Measurements from ENCODE around the gene UGT2B28. TPM values are rescaled to one million over a fixed set of nuclear protein-coding genes. Genes with fewer than 3 reads are reported as not detected.
"Not testable (repeated sequence)": the region's sequence is repeated elsewhere in the genome, so short reads cannot be mapped to it uniquely, and the experiment has no call there.

The UGT2B28 gene
- total and polyA plus RNA-seq, 2 donors from 2014 or later: not detected

- H3K4me1 ChIP-seq (ENCODE audit: control insufficient read depth in 2 of 3, insufficient read depth in 2 of 3, low read depth in 1 of 3, low read length in 3 of 3); H3K4me3 ChIP-seq (ENCODE audit: low read length in 3 of 3); H3K9ac ChIP-seq (ENCODE audit: low read length in 3 of 3); H3K36me3 ChIP-seq (ENCODE audit: control insufficient read depth in 2 of 3, insufficient read depth in 3 of 3, low read length in 3 of 3); intact Hi-C loops (cut with DNase I); H3K27me3 ChIP-seq (ENCODE audit: control insufficient read depth, insufficient read depth, low read length); FAIRE-seq; H3K27ac ChIP-seq (ENCODE audit: low read depth in 2 of 2, low read length in 2 of 2); H3K9me3 ChIP-seq (ENCODE audit: control insufficient read depth in 2 of 3, insufficient read depth in 1 of 3, low read length in 3 of 3): not testable (repeated sequence)
- TF ChIP-seq, protein P1, sequence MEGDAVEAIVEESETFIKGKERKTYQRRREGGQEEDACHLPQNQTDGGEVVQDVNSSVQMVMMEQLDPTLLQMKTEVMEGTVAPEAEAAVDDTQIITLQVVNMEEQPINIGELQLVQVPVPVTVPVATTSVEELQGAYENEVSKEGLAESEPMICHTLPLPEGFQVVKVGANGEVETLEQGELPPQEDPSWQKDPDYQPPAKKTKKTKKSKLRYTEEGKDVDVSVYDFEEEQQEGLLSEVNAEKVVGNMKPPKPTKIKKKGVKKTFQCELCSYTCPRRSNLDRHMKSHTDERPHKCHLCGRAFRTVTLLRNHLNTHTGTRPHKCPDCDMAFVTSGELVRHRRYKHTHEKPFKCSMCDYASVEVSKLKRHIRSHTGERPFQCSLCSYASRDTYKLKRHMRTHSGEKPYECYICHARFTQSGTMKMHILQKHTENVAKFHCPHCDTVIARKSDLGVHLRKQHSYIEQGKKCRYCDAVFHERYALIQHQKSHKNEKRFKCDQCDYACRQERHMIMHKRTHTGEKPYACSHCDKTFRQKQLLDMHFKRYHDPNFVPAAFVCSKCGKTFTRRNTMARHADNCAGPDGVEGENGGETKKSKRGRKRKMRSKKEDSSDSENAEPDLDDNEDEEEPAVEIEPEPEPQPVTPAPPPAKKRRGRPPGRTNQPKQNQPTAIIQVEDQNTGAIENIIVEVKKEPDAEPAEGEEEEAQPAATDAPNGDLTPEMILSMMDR (IDR thresholded peaks at IDR 0.05; ENCODE audit: borderline replicate concordance, extremely low read depth, insufficient read depth): peak; percentile 7
- DNase-seq: peak in 3 of 5 donors; percentile 37 to 45 (median 37)
Observed at GRCh38 chr4:69317669-69318298, 37.5 kb downstream of the UGT2B28 start.

DNA sequence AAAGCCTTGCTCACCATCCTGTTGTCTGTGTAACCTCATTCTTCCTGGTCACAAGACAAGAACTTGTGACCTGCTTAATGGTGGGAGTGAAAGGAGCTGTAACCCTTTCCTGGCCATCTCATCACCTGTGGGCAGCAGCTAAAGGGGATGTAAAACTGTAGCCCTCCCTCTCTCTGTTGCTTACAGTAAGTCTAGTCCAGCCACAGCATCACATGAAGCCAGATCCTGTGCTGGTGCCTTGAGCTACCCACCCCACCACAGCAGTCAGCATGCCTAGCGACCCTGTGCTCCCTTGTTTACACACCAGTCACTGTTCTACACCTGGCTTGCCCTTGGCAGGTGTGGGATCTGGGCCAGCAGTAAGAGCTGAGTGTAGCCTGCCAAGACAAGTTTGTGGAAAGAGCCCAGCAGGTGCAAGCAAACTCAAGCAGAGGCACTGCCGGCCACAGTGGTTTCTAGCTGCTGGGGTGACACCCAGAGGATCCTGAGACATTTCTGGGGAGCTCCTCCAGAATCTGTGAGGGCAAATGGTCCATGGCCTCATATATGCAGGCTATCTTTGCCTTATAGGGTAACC, 41.0 kb downstream of the UGT2B28 start:
- FAIRE-seq (no peak), DNase-seq (peak in 1 of 5 donors; percentile 54)
- TF ChIP-seq, protein P1 (IDR thresholded peaks at IDR 0.05; ENCODE audit: borderline replicate concordance, extremely low read depth, insufficient read depth): no peak
- intact Hi-C loops (cut with DNase I): no loop called here
- peaks cover 0 to 4% (median 3%) of the 10 kb centered on the region in 3 donors for H3K4me1 ChIP-seq (ENCODE audit: control insufficient read depth in 2 of 3, insufficient read depth in 2 of 3, low read depth in 1 of 3, low read length in 3 of 3)
- no peak overlapping the region for H3K27ac ChIP-seq (ENCODE audit: low read depth in 2 of 2, low read length in 2 of 2)
- H3K4me3 ChIP-seq (ENCODE audit: low read length in 3 of 3): no peak overlapping the region
- no peak overlapping the region for H3K9ac ChIP-seq (ENCODE audit: low read length in 3 of 3)
- no peaks in the 10 kb centered on the region for H3K36me3 ChIP-seq (ENCODE audit: control insufficient read depth in 2 of 3, insufficient read depth in 3 of 3, low read length in 3 of 3)
- no peaks in the 10 kb centered on the region for H3K27me3 ChIP-seq (ENCODE audit: control insufficient read depth, insufficient read depth, low read length)
- no peaks in the 10 kb centered on the region for H3K9me3 ChIP-seq (ENCODE audit: control insufficient read depth in 2 of 3, insufficient read depth in 1 of 3, low read length in 3 of 3)

- Histone ChIP-seq H3K4me1 (ENCODE audit: control insufficient read depth in 2 of 3, insufficient read depth in 2 of 3, low read depth in 1 of 3, low read length in 3 of 3) (peaks cover 0 to 4% (median 3%) of the 10 kb centered on the region in 3 donors), H3K9ac (ENCODE audit: low read length in 3 of 3) (no peak overlapping the region), H3K4me3 (ENCODE audit: low read length in 3 of 3) (no peak overlapping the region), H3K27ac (ENCODE audit: low read depth in 2 of 2, low read length in 2 of 2) (no peak overlapping the region), H3K9me3 (ENCODE audit: control insufficient read depth in 2 of 3, insufficient read depth in 1 of 3, low read length in 3 of 3) (no peaks in the 10 kb centered on the region), H3K27me3 (ENCODE audit: control insufficient read depth, insufficient read depth, low read length) (no peaks in the 10 kb centered on the region), H3K36me3 (ENCODE audit: control insufficient read depth in 2 of 3, insufficient read depth in 3 of 3, low read length in 3 of 3) (no peaks in the 10 kb centered on the region)
- intact Hi-C loops (cut with DNase I): no loop called here
- FAIRE-seq: no peak
- no peak for DNase-seq
- TF ChIP-seq, protein P1 (IDR thresholded peaks at IDR 0.05; ENCODE audit: borderline replicate concordance, extremely low read depth, insufficient read depth): no peak
Observed at GRCh38 chr4:69322055-69322454, 41.8 kb downstream of the UGT2B28 start.

Data from kidney (tissue), 14 donors.